OCI-LY3 (cell line): Measurements from ENCODE around the gene NLGN2.

Experiments used
- H2AFZ ChIP-seq: fragments of 200-600, 300-600 bp; shearing (Covaris generic); 2 replicates; pipeline ENCODE4 v1.6.0; 2014; ENCODE audit warnings: antibody characterized with exemption, low read depth, low read length
- H3K27ac ChIP-seq: fragments of 200-600, 300-600 bp; sonication (generic); 2 replicates; pipeline ENCODE4 v1.5.1; 2014; ENCODE audit warnings: mild to moderate bottlenecking, low read length, moderate library complexity, mixed read lengths
- H3K27me3 ChIP-seq: fragments of 200-600, 300-600 bp; sonication (generic); 2 replicates; pipeline ENCODE4 v1.6.1; 2014; ENCODE audit warnings: low read depth, low read length, mixed read lengths
- H3K36me3 ChIP-seq: fragments of 200-600, 300-600 bp; sonication (generic); replicated peaks from 2 replicates; pipeline ENCODE3; 2014; ENCODE audit warnings: low read depth, low read length, mixed read lengths
- H3K4me1 ChIP-seq: fragments of 300-600, 200-600 bp; sonication (generic); 2 replicates; pipeline ENCODE4 v1.6.1; 2014; ENCODE audit warnings: low read length, mixed read lengths
- H3K4me2 ChIP-seq: fragments of 200-600, 300-600 bp; sonication (generic); 2 replicates; pipeline ENCODE4 v1.6.1; 2014; ENCODE audit warnings: low read length, mixed read lengths
- H3K4me3 ChIP-seq: fragments of 300-600, 200-600 bp; sonication (generic); 2 replicates; pipeline ENCODE4 v1.5.1; 2014; ENCODE audit warnings: antibody characterized with exemption, mild to moderate bottlenecking, low read length, moderate library complexity
- H3K79me2 ChIP-seq: fragments of 300-600, 200-600 bp; shearing (Covaris generic); 2 replicates; pipeline ENCODE4 v1.6.1; 2014; ENCODE audit warnings: mild to moderate bottlenecking, low read length, mixed read lengths
- H3K9ac ChIP-seq: fragments of 300-600, 200-600 bp; shearing (Covaris generic); 2 replicates; pipeline ENCODE4 v1.6.0; 2014; ENCODE audit warnings: mild to moderate bottlenecking, low read length, moderate library complexity
- H3K9me3 ChIP-seq: fragments of 200-600, 300-600 bp; shearing (Covaris generic); 2 replicates; pipeline ENCODE4 v1.6.1; 2014; ENCODE audit warnings: low read length, mixed read lengths; ENCODE audit not compliant: insufficient read depth
- H4K20me1 ChIP-seq: fragments of 200-600, 300-600 bp; sonication (generic); 2 replicates; pipeline ENCODE4 v1.6.1; 2016; ENCODE audit warnings: low read length, mixed read lengths; ENCODE audit not compliant: insufficient read depth
- EZH2phosphoT487 ChIP-seq: fragments of 200-600 bp; shearing (Covaris generic); IDR thresholded peaks from 2 replicates; pipeline ENCODE4 v1.6.1; 2018; ENCODE audit warnings: antibody characterized with exemption, mixed run types, low read depth
- TF ChIP-seq, protein P1 (sequence below): fragments of 200-600, 300-600 bp; sonication (generic); IDR thresholded peaks from 2 replicates; pipeline ENCODE4 v1.5.1; 2014; ENCODE audit warnings: antibody characterized with exemption, low read length, low read depth

The NLGN2 gene

DNA sequence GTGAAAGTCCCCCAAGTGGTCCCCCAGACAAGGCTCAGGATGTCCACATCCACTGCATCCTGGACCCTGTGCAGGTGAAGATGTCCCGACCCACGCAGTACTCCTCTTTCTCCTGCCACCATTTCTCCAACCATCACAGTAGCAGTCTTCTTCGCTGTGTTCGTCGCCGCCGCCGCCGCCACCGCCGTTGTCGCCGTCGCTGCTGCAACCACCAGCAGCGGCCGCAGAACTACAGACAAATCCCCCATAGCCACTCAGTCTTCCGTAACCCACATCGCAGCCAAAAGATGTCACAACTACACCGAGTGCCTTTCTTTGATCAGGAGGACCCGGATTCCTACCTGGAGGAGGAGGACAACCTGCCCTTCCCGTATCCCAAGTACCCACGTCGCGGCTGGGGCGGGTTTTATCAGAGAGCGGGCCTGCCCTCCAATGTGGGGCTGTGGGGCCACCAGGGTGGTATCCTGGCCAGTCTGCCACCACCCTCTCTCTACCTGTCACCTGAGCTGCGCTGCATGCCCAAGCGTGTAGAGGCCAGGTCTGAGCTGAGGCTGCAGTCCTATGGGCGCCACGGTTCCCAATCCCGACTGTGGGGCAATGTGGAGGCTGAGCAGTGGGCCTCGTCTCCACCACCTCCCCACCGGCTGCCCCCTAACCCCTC lies 18.7 kb downstream of the NLGN2 start:
- Histone ChIP-seq H3K27ac (no peak overlapping the region), H3K4me1 (no peaks in the 10 kb centered on the region), H3K9me3 (no peaks in the 10 kb centered on the region), H3K9ac (no peak overlapping the region), H2AFZ (no peak overlapping the region), H3K4me3 (no peak overlapping the region), H3K4me2 (no peak overlapping the region), H3K36me3 (no peaks in the 10 kb centered on the region), H3K27me3 (no peaks in the 10 kb centered on the region), H3K79me2 (no peaks in the 10 kb centered on the region), H4K20me1 (no peaks in the 10 kb centered on the region)
- TF ChIP-seq, protein P1, sequence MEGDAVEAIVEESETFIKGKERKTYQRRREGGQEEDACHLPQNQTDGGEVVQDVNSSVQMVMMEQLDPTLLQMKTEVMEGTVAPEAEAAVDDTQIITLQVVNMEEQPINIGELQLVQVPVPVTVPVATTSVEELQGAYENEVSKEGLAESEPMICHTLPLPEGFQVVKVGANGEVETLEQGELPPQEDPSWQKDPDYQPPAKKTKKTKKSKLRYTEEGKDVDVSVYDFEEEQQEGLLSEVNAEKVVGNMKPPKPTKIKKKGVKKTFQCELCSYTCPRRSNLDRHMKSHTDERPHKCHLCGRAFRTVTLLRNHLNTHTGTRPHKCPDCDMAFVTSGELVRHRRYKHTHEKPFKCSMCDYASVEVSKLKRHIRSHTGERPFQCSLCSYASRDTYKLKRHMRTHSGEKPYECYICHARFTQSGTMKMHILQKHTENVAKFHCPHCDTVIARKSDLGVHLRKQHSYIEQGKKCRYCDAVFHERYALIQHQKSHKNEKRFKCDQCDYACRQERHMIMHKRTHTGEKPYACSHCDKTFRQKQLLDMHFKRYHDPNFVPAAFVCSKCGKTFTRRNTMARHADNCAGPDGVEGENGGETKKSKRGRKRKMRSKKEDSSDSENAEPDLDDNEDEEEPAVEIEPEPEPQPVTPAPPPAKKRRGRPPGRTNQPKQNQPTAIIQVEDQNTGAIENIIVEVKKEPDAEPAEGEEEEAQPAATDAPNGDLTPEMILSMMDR = no peak
- TF ChIP-seq EZH2phosphoT487 = no peak

DNA sequence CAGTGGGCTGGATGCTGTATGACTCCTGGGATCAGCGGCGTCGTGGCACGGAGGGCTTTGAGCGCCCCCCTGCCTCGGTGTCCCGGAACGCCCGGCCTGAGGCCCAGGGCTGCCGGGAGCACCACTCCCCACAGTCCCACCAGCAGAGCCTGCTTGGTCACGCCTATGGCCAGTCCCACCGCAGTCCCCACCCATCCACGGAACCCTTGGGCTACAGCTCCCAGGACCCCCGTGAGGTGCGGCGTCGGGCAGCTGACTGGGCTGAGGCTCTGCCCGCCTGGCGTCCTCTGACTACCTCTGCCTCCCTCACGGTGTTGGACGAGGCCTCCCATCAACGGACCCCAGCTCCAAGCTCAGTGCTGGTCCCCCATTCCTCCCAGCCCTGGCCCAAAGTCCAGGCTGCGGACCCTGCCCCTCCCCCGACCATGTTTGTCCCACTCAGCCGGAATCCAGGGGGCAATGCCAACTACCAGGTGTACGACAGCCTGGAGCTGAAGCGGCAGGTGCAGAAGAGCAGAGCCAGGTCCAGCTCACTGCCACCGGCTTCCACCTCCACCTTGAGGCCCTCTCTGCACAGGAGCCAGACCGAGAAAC lies 19.3 kb downstream of the NLGN2 start:
- H3K9me3 ChIP-seq = no peaks in the 10 kb centered on the region
- no peak overlapping the region for H3K4me2 ChIP-seq
- no peak overlapping the region for H3K9ac ChIP-seq
- TF ChIP-seq EZH2phosphoT487 = no peak
- TF ChIP-seq, protein P1 = no peak
- no peaks in the 10 kb centered on the region for H3K36me3 ChIP-seq
- no peaks in the 10 kb centered on the region for H4K20me1 ChIP-seq
- no peak overlapping the region for H3K27ac ChIP-seq
- H3K79me2 ChIP-seq = no peaks in the 10 kb centered on the region
- H3K27me3 ChIP-seq = no peaks in the 10 kb centered on the region
- H3K4me1 ChIP-seq = no peaks in the 10 kb centered on the region
- H3K4me3 ChIP-seq = no peak overlapping the region
- no peak overlapping the region for H2AFZ ChIP-seq

DNA sequence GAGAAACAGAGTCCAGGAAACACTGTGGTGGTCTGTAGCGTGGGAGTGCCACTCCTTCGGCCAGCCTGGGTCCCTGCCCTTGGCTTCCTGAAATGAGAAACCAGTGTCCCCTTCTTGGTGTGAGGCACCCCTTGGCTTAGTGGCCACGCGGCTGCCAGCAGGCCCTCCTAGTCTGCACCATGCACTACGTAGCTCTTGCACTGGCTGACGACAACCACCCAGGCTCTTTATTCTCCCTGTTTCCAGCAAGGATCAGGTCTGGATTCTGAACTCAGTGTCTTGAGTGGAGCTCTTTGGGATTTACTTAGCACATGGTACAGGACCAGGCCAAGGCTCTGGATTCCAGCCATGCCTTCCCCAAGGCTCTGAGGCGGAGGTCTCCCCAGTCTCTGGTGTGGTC lies 19.9 kb downstream of the NLGN2 start:
- TF ChIP-seq, protein P1 = no peak
- TF ChIP-seq EZH2phosphoT487 = no peak
- Histone ChIP-seq H3K4me1 (no peaks in the 10 kb centered on the region), H3K27me3 (no peaks in the 10 kb centered on the region), H3K79me2 (no peaks in the 10 kb centered on the region), H4K20me1 (no peaks in the 10 kb centered on the region), H3K27ac (no peak overlapping the region), H3K4me2 (no peak overlapping the region), H3K9me3 (no peaks in the 10 kb centered on the region), H2AFZ (no peak overlapping the region), H3K9ac (no peak overlapping the region), H3K4me3 (no peak overlapping the region), H3K36me3 (no peaks in the 10 kb centered on the region)

- Histone ChIP-seq H3K9me3 (no peaks in the 10 kb centered on the region), H3K4me2 (no peak within 1 kb of the TSS), H3K36me3 (no peaks in the 10 kb centered on the region), H3K79me2 (no peaks in the 10 kb centered on the region), H4K20me1 (no peaks in the 10 kb centered on the region), H3K4me1 (no peaks in the 10 kb centered on the region), H2AFZ (no peak within 1 kb of the TSS), H3K27me3 (no peaks in the 10 kb centered on the region), H3K4me3 (no peak within 1 kb of the TSS), H3K9ac (no peak within 1 kb of the TSS), H3K27ac (no peak within 1 kb of the TSS)
- TF ChIP-seq, protein P1 = no peak
- TF ChIP-seq EZH2phosphoT487 = no peak
Observed at GRCh38 chr17:7428557-7428956, 20.9 kb downstream of the NLGN2 start, which contains the start of gene SPEM3. TSS of gene SPEM3 (plus strand) at chr17:7428857. CDS start at chr17:7428903, 46 bp downstream.
